GM10248 (cell line): ENCODE data around the gene NFE2L2.

Experiments used
- CTCF ChIA-PET: fragments of 300-600 bp; sonication (Branson Sonifier 250); formaldehyde crosslinking; extraction: SDS; loops from one replicate; lab custom pipeline; 2021; ENCODE audit warnings: antibody characterized with exemption; lab: Yijun Ruan, JAX
- POLR2A ChIA-PET: fragments of 350-650 bp; sonication (Branson Sonifier 250); formaldehyde crosslinking; extraction: SDS; loops from one replicate; lab custom pipeline; 2020; ENCODE audit warnings: antibody characterized with exemption; lab: Yijun Ruan, JAX
- DNase-seq: peaks from one replicate; pipeline ENCODE4 v3.0.0; 2012; ENCODE audit errors: extremely low spot score
- CTCF ChIP-seq: IDR thresholded peaks from 2 replicates; pipeline ENCODE4 v1.5.1; 2012; ENCODE audit warnings: mild to moderate bottlenecking, low read depth; ENCODE audit errors: extremely low read depth, missing control alignments, control extremely low read depth

NFE2L2 gene

GRCh38 chr2:177289824-177290628 lies 25.5 kb upstream of the NFE2L2 start:
- TF ChIP-seq CTCF = no peak
- ChIA-PET POLR2A (no interaction called here), CTCF (interaction anchor here (1.2 to 3.6 kb wide), 6 partner anchors 11 to 125 kb away, joined by 3 to 16 read pairs (median 5); partner anchors contain the start of gene NFE2L2)
- peak; percentile 37 for DNase-seq

GRCh38 chr2:177287814-177288213 lies 23.3 kb upstream of the NFE2L2 start:
- POLR2A ChIA-PET = interaction anchor here (1.4 kb wide), 1 partner anchor 24 kb away, joined by 3 read pairs; the partner anchor contains the start of gene NFE2L2
- no peak for TF ChIP-seq CTCF
- CTCF ChIA-PET = interaction anchor here (1.6 to 2.3 kb wide), 2 partner anchors 24 to 27 kb away, joined by 5 to 16 read pairs; partner anchors contain the start of gene NFE2L2

GRCh38 chr2:177285892-177286715 lies 21.6 kb upstream of the NFE2L2 start:
- ChIA-PET CTCF (interaction anchor here (1.0 to 2.0 kb wide), 7 partner anchors 9 to 88 kb away, joined by 3 to 13 read pairs (median 5); partner anchors contain the start of gene NFE2L2), POLR2A (no interaction called here)
- TF ChIP-seq CTCF = no peak

More at GRCh38 chr2:177287814-177288213, 23.3 kb upstream of the NFE2L2 start:
- no peak for DNase-seq

DNA sequence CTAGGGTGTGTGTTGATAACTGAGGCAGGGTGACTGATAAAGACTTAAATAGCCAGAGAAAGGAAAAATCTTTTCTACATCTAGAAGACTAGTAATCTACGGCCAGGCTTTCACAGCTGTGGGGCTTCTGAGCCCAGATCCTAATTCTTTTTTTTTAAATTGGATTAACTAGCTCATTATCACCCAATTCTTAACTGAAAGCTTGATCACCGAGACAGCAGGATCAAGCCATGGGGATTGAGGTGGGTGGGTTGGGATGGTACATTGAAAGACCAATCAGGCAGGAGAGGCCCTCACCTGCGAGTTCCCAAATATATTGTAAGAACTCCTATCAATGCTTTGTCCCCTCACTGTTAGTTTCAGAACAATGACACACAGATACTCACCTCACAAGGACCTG lies 20.0 kb upstream of the NFE2L2 start:
- DNase-seq = no peak
- CTCF ChIA-PET = interaction anchor here (1.2 to 1.9 kb wide), 3 partner anchors 9 to 120 kb away, joined by 3 to 13 read pairs (median 6); no protein-coding TSS in a partner anchor
- POLR2A ChIA-PET = no interaction called here
- no peak for TF ChIP-seq CTCF

More at GRCh38 chr2:177285892-177286715, 21.6 kb upstream of the NFE2L2 start:
- no peak for DNase-seq

- CTCF ChIA-PET = interaction anchor here (1.2 to 3.4 kb wide), 4 partner anchors 9 to 119 kb away, joined by 3 to 33 read pairs (median 14); partner anchors contain the start of gene NFE2L2
- POLR2A ChIA-PET = interaction anchor here (0.6 kb wide), 1 partner anchor 114 kb away, joined by 3 read pairs; no protein-coding TSS in a partner anchor
- no peak for TF ChIP-seq CTCF
- no peak for DNase-seq
These were observed 19.4 kb upstream of the NFE2L2 start for GRCh38 chr2:177283906-177284305.
